ELF-1 (cell line): ENCODE measurements around the gene TEPSIN.

ENCODE experiments used
- DNase-seq: peaks from one replicate; pipeline ENCODE4 v3.0.0-alpha.2; 2016; ENCODE audit warnings: low read depth, low spot score

The TEPSIN gene

DNA sequence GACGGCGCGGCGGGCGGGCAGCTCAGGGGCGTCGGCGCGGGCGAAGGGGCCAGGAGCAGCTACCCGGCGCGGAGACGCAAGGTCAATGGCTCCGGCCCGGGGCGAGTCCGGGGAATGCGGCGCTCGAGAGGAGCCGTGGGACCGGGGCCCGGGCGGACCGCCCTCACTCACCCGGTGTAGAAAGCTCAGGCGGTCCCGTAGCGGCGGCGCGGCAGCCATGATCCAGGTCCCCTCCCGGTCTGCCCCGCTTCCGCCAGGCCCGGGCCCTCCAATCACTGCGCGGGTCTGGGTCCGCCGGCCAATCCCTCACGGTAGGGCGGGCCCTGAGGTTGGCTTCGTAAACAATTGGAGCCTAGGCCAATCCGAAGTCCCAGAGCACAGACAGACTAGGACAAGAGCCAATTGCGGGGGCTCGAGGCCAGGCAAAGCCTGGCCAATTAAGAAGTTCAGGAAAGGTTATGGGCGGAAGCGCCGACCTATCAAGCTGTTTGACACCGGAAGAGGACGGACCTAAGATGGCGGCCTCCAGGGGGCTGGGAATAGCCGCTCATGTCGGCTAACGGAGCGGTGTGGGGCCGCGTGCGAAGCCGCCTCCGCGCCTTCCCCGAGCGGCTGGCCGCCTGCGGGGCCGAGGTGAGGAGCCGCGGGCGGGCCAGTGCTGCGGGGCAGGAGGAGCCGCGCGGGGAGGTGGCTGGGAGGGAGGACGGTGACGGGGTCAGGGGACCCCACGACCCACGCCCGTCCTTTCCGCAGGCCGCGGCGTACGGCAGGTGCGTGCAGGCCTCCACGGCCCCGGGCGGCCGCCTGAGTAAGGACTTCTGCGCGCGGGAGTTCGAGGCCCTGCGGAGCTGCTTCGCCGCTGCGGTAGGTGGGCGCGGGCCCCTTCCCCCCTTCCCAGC, at the start of gene TEPSIN, which contains the start of gene NDUFAF8:
TEPSIN (minus strand) TSS at position 241 of the 899 bp plus-strand sequence; CDS start at position 219, 22 bp downstream.
NDUFAF8 (plus strand) TSS at position 504 of the 899 bp plus-strand sequence; CDS start at position 550, 46 bp downstream.
- peak; percentile 99 for DNase-seq

DNA sequence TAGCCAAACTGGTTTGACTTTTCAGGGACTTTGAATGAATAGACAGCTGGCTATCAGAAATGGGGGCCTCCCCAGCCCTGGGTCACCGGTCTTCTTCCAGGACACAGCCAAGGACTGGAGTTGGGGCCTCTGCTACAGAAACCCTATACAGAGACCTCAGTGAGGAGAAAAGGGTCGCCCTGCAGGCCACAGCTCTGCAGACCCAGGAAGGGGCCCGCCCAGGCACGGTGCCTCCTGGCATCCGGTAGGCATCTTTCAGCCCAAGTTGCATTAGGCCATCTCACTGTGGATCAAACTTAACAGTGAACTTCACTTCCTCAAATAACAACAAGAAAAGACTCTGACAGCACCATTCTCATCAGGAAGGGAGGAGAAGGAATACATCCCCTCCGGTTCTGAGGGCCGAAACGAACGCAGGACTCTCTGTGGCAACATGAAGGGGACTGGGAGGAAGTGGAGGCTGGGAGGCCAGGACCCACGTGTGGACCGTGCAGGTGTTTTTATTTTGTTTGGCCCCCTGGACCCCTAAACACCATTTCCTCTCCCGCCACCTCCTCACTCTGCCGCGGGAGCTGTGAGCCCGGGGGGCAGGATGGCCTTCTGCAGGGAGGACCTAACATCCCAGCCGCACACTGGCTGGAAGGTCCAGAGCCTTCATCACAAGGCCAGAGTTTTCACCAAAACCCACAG, 49.0 kb upstream of the TEPSIN start:
- no peak for DNase-seq

GRCh38 chr17:81287152-81287551, 48.3 kb upstream of the TEPSIN start:
- DNase-seq, result no peak

DNA sequence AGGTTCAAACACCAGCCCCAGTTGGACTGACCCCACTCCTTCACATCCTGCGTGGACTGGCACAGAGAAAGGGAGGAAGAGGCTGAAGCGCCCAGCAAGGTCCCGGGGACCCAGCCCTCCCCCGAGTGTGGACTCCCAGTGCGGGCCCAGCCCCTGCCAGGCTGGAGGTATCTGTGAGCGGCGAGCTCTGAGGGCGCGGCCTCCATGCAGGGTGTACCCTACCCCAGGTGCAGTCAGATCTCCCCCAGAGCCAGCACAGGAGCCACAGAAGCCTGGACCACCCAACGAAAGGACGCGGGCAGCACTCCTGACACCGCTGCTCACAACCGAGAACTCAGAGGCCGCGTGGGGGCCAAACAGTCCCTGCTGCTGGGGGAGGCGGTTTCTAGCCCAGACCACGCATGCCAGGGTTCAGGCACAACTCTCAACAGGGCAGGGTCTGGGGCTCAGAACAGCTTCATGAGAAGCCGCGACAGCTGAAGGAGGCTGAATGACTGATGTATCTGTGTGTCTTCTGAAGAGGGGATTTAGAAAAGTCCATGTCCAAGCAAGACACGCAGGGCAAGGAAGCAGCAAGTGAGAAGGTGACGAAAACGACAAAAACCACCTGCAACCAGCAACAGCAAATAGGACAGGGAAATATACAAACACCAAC, 47.8 kb upstream of the TEPSIN start:
- no peak for DNase-seq

DNA sequence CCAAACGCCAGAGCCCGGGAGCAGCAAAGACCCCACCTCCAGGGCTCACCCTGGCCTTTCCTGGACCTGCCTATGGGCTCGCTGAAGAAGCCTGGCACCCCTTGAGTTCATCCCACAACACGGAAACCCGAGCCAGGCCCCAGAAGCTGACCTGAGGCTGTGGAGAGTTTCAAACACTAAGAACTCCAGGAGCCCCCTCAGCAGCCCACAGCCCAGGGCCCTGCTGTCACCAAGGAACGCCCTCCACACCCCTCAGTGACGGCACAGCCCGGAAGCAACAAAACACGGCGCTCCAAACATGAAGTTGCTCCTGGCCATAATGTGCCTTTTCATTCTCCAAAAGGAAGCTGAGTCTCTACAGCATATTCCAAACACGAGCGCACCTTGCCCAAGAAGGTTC, 47.0 kb upstream of the TEPSIN start:
- no peak for DNase-seq

DNA sequence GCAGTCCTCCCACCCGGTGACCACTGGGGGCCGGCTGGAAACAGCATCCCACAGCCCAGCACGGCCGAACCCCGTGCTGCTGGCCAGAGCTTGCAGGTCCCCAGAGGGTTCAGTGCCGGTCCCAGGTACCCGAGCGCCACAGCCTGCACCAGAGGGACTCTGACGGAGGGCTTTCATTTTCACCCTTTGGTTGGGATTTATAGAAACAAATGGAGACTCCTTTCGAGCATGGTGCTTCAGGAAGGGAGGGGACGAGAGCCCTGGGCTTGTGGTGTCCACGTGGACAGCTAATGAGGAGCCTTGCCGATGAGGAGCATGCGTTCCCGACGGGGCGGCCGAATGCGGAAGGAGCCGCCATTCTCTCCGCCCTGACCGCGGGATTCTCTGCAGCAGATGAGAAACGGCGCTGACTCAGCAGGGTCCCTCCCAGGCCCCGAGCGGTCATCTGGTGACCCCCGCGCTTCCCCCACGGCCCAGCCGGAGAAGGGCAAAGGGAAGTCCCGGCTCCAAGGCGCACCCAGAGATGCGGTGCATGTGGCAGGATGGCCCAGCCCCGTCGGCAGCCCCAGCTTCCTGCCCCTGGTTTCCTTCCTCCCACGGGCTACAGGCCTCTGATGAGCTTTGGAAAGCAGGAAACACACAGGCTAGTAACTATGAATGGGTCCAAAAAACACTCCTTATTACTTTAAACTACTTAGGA, 46.5 kb upstream of the TEPSIN start:
- DNase-seq, result peak; percentile 53

GRCh38 chr17:81282876-81283275, 44.0 kb upstream of the TEPSIN start:
- DNase-seq, result no peak

GRCh38 chr17:81282141-81282540, 43.3 kb upstream of the TEPSIN start:
- no peak for DNase-seq

DNA sequence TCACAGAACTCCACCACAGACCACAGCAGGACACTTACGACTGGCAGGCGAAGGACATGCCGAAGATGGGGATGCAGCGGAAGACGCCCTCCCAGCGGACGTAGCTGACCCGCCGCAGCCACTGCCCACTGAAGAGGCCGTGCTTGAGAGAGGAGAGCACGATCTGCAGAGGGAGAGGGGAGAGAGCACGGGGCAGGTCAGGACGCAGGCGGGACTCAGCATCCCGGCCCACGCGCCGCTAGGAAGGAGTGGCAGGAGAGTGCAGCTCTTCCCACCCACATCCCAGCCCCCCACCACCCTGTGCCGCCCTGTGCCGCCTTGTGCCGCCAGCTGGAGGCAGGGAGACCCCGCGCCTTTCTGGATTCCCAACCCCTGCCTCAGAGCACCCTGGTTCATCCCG, 41.7 kb upstream of the TEPSIN start:
- no peak for DNase-seq

GRCh38 chr17:81279278-81280275, 40.7 kb upstream of the TEPSIN start:
- no peak for DNase-seq

DNA sequence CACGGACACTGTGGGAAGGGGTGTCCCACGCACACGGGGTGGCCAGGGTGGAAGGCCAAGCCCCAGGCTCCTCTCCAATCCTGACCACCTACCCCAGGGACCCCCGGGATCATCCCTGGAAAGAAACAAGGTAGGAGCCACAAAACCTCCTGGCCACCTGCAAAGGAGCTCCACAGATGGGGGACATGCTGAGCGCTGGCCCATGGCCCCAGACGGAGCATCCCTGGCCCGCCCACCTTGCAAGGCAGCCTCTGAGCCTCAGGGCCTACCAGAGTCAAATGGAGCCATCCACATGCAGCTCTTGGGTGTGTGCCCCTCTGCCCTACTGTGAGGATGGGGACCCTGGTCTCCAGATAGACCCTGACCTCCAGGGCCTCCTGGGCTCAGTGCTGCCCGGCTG, 40.0 kb upstream of the TEPSIN start:
- DNase-seq, result no peak

- DNase-seq, result no peak
Observed at GRCh38 chr17:81277946-81278693, 39.3 kb upstream of the TEPSIN start.

GRCh38 chr17:81277421-81277820, 38.6 kb upstream of the TEPSIN start:
- no peak for DNase-seq

DNA sequence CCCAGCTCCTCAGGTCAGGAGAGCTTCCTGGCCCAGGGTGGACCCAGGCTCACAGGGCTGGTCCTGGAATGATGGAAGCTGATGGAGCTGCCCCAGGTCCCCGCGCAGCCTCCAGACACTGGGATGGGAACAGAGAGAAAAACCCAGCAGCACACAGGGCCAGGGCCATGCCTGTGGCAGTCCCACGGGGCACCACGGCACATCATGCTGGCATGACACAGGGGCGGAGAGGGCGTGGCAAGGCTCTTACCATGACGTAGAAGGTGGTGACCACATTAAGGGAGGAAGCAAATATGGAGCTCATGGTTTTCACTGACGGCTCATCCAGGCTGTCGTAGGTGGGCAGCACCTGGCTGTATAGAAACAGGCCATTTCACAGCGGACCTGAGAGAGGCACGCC, 37.9 kb upstream of the TEPSIN start:
- no peak for DNase-seq

DNA sequence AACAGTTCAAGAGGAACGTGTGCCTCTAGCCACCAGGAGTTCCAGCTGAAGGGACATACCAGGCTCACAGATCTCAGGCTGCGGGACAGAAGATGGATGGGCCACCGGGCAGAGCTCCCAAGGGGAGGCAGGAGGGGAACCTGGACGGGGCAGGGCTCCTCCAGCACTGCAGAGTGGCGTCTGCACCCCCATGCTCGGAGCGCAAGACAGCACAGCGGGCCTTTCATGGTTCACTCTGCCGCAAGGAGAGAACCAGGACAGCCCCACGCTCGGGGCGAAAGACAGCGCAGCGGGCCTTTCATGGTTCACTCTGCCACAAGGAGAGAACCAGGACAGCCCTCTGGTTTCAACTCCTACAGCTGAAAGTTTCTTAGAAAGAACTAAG, 35.6 kb upstream of the TEPSIN start:
- no peak for DNase-seq

- DNase-seq, result no peak
Observed at GRCh38 chr17:81273698-81274470, 35.0 kb upstream of the TEPSIN start.

- DNase-seq, result no peak
Observed at GRCh38 chr17:81272616-81273015, 33.8 kb upstream of the TEPSIN start.

DNA sequence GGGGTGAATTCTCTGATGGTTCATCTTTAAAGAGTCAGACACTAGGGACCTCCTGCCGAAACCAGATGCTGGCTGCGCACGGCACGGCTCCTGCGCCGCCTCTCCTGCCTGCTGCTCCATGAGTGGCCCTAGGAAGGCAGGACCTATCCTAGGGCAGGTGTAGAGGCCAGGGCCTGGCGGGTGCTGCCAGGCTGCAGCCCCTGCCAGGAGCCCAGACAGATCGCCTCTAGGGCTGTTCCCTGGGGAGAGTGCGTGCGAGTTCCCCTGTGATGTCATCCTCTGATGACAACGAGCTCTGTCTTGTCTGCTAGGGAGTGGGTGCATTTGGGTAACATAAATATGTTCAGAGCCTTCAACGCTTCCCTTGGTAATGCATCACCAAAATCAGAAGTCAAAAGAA, 32.4 kb upstream of the TEPSIN start:
- no peak for DNase-seq

- no peak for DNase-seq
Observed at GRCh38 chr17:81270279-81270678, 31.4 kb upstream of the TEPSIN start.
